Measurements from ENCODE around the gene CXCL17.
A peak's percentile ranks its signal among the peaks of the same experiment; 100 is the strongest.

Gene CXCL17

GRCh38 chr19:42410371-42410770 is 32.4 kb downstream of the CXCL17 start:
- Histone ChIP-seq H3K27ac (ENCODE audit: low read depth, low read length, severe bottlenecking) (no peak overlapping the region), H3K9me3 (ENCODE audit: control insufficient read depth, low read length) (no peaks in the 10 kb centered on the region), H3K36me3 (ENCODE audit: control insufficient read depth, insufficient read depth, low read length) (peaks cover 3% of the 10 kb centered on the region), H3K4me1 (ENCODE audit: control insufficient read depth, insufficient read depth, low read length, poor library complexity, severe bottlenecking) (peaks cover 4% of the 10 kb centered on the region), H3K4me3 (ENCODE audit: extremely low read depth, insufficient read depth, low read length, poor library complexity, severe bottlenecking) (no peak overlapping the region)
- WGBS, 2 experiments (ENCODE audit: insufficient coverage in 2 of 2), result 93 to 94% methylated on average over 30 of the region's 30 CpGs

DNA sequence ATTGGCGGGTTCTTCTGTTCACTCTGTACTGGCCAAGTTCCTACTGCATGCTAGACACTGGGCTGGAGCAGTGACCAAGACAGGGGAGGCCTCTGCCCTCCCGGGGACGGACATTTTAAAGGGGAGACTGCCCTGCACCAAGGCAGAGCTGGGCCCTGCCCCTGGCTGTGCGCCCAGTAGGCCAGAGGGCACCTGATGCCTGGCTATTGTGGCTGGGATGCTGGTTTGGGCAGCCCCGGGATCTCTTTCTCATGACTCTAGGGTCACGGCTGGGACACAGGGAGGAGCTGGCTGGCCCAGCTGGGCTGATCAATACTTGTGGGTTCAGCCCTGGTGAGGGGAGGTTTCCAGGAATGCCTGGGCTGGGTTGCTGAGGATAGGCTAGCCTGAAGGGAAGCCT is 33.3 kb downstream of the CXCL17 start:
- H3K9me3 ChIP-seq (ENCODE audit: control insufficient read depth, low read length), result no peaks in the 10 kb centered on the region
- no peak overlapping the region for H3K4me3 ChIP-seq (ENCODE audit: extremely low read depth, insufficient read depth, low read length, poor library complexity, severe bottlenecking)
- H3K4me1 ChIP-seq (ENCODE audit: control insufficient read depth, insufficient read depth, low read length, poor library complexity, severe bottlenecking), result peaks cover 4% of the 10 kb centered on the region
- WGBS, 2 experiments (ENCODE audit: insufficient coverage in 2 of 2), result 89 to 96% methylated on average over 5 to 6 of the region's 6 CpGs
- H3K36me3 ChIP-seq (ENCODE audit: control insufficient read depth, insufficient read depth, low read length), result peaks cover 3% of the 10 kb centered on the region
- H3K27ac ChIP-seq (ENCODE audit: low read depth, low read length, severe bottlenecking), result no peak overlapping the region

- Histone ChIP-seq H3K4me1 (ENCODE audit: control insufficient read depth, insufficient read depth, low read length, poor library complexity, severe bottlenecking) (peaks cover 4% of the 10 kb centered on the region), H3K4me3 (ENCODE audit: extremely low read depth, insufficient read depth, low read length, poor library complexity, severe bottlenecking) (no peak overlapping the region), H3K9me3 (ENCODE audit: control insufficient read depth, low read length) (no peaks in the 10 kb centered on the region), H3K27ac (ENCODE audit: low read depth, low read length, severe bottlenecking) (no peak overlapping the region), H3K36me3 (ENCODE audit: control insufficient read depth, insufficient read depth, low read length) (peaks cover 7% of the 10 kb centered on the region)
- WGBS, 2 experiments (ENCODE audit: insufficient coverage in 2 of 2), result 92 to 98% methylated on average over 7 to 10 of the region's 10 CpGs
These were observed 35.0 kb downstream of the CXCL17 start for GRCh38 chr19:42407816-42408175.

GRCh38 chr19:42407085-42407815 is 35.5 kb downstream of the CXCL17 start:
- H3K4me1 ChIP-seq (ENCODE audit: control insufficient read depth, insufficient read depth, low read length, poor library complexity, severe bottlenecking), result peaks cover 4% of the 10 kb centered on the region
- peaks cover 7% of the 10 kb centered on the region for H3K36me3 ChIP-seq (ENCODE audit: control insufficient read depth, insufficient read depth, low read length)
- H3K9me3 ChIP-seq (ENCODE audit: control insufficient read depth, low read length), result no peaks in the 10 kb centered on the region
- H3K4me3 ChIP-seq (ENCODE audit: extremely low read depth, insufficient read depth, low read length, poor library complexity, severe bottlenecking), result no peak overlapping the region
- whole genome bisulfite sequencing, 2 experiments (ENCODE audit: insufficient coverage in 2 of 2), result 96 to 97% methylated on average over 17 to 29 of the region's 30 CpGs
- no peak overlapping the region for H3K27ac ChIP-seq (ENCODE audit: low read depth, low read length, severe bottlenecking)

DNA sequence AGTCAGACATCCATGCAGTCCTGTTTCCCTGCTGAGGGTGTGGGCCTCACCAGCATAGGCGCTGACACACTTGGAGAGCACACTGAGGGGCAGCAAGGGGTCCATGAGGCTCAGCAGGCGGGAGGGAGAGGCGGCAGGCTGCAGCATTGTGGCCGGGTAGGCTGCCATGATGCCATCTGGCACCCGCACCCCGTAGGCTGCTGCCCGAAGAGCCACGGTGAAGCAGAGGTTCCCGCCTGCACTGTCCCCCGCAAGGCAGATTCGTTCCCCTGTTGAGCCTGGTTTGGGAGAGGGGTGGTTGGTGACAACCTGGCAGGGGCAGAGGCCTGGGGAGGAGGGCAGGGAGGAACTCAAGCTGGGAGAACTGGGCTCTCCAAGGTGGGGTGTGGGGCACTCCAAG is 36.6 kb downstream of the CXCL17 start:
- peaks cover 5% of the 10 kb centered on the region for H3K36me3 ChIP-seq (ENCODE audit: control insufficient read depth, insufficient read depth, low read length)
- H3K9me3 ChIP-seq (ENCODE audit: control insufficient read depth, low read length), result no peaks in the 10 kb centered on the region
- no peak overlapping the region for H3K27ac ChIP-seq (ENCODE audit: low read depth, low read length, severe bottlenecking)
- WGBS, 2 experiments (ENCODE audit: insufficient coverage in 2 of 2), result 90 to 91% methylated on average over 11 of the region's 11 CpGs
- peaks cover 4% of the 10 kb centered on the region for H3K4me1 ChIP-seq (ENCODE audit: control insufficient read depth, insufficient read depth, low read length, poor library complexity, severe bottlenecking)
- H3K4me3 ChIP-seq (ENCODE audit: extremely low read depth, insufficient read depth, low read length, poor library complexity, severe bottlenecking), result no peak overlapping the region

DNA sequence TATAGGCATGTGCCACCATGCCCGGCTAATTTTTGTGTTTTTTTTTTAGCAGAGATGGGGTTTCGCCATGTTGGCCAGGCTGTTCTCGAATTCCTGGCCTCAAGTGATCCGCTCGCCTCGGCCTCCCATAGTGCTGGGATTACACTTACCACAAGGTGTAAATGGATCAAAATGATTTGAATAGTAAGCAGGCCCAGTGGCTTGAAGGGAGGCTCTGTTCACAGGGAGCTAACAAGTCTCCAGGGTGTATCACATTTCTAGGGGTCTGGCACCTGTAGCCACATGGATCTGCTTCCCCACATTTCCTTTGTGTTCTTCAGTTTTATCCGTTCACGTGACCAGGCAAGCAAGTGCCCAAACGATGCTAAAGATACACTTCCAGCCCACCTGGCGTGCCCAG is 39.2 kb downstream of the CXCL17 start:
- no peak overlapping the region for H3K4me3 ChIP-seq (ENCODE audit: extremely low read depth, insufficient read depth, low read length, poor library complexity, severe bottlenecking)
- peaks cover 4% of the 10 kb centered on the region for H3K4me1 ChIP-seq (ENCODE audit: control insufficient read depth, insufficient read depth, low read length, poor library complexity, severe bottlenecking)
- 92 to 94% methylated on average over 9 to 10 of the region's 10 CpGs for WGBS, 2 experiments (ENCODE audit: insufficient coverage in 2 of 2)
- no peak overlapping the region for H3K27ac ChIP-seq (ENCODE audit: low read depth, low read length, severe bottlenecking)
- H3K9me3 ChIP-seq (ENCODE audit: control insufficient read depth, low read length), result no peaks in the 10 kb centered on the region
- H3K36me3 ChIP-seq (ENCODE audit: control insufficient read depth, insufficient read depth, low read length), result peaks cover 4% of the 10 kb centered on the region

GRCh38 chr19:42402376-42403116 is 40.2 kb downstream of the CXCL17 start:
- H3K4me1 ChIP-seq (ENCODE audit: control insufficient read depth, insufficient read depth, low read length, poor library complexity, severe bottlenecking), result peaks cover 8% of the 10 kb centered on the region
- H3K9me3 ChIP-seq (ENCODE audit: control insufficient read depth, low read length), result no peaks in the 10 kb centered on the region
- 41 to 48% methylated on average over 17 to 19 of the region's 34 CpGs for WGBS, 2 experiments (ENCODE audit: insufficient coverage in 2 of 2)
- H3K27ac ChIP-seq (ENCODE audit: low read depth, low read length, severe bottlenecking), result no peak overlapping the region
- H3K36me3 ChIP-seq (ENCODE audit: control insufficient read depth, insufficient read depth, low read length), result peaks cover 4% of the 10 kb centered on the region
- H3K4me3 ChIP-seq (ENCODE audit: extremely low read depth, insufficient read depth, low read length, poor library complexity, severe bottlenecking), result peak overlapping the region; percentile 51

DNA sequence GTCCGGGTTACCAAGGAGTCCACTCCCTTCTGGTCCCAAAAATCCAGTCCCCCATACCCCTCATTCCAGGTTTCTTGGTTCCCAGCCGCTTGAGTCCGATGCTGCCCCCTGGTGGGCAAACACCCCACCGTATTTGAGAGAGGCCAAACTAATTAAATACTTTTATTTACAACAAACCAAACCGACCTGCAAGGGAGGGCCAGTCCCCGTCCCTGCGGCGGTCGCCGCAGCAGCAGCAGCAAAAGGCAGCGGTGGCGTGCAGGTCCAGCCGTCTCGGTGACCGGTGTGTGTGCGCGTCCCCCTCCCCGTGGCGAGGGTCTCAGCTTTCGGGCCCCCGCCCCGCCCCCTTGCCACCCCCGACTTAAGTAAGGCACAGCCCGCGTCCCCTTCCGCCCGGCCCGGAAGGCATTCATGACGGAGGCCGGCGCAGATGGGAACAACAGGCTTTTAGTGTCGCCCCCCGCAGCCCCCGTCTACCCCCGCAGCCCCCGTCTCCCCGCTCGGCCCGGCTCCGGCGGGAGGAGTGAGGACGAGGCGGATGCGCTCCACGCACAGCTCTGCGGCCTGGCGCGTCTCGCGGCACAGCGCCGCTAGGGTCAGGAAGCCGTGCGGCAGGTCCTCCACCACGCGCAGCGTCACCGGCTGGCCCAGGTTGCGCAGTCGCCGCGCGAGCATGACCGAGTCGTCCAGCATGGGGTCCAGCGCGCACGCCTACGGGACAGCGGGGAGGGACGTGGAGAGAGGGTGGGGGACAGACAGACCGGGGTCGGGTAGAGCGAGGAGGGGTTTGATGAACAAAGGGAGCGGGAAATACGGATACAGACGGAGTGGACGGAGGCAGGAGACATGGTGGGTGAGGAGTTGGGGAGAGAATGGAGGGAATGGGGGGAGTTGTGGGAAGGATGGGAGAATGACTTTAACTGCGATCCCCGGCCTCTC is 41.1 kb downstream of the CXCL17 start:
- H3K4me3 ChIP-seq (ENCODE audit: extremely low read depth, insufficient read depth, low read length, poor library complexity, severe bottlenecking), result peak overlapping the region; percentile 51
- H3K36me3 ChIP-seq (ENCODE audit: control insufficient read depth, insufficient read depth, low read length), result peaks cover 4% of the 10 kb centered on the region
- H3K9me3 ChIP-seq (ENCODE audit: control insufficient read depth, low read length), result no peaks in the 10 kb centered on the region
- peaks cover 9% of the 10 kb centered on the region for H3K4me1 ChIP-seq (ENCODE audit: control insufficient read depth, insufficient read depth, low read length, poor library complexity, severe bottlenecking)
- 0 to 1% methylated on average over 44 to 50 of the region's 80 CpGs for WGBS, 2 experiments (ENCODE audit: insufficient coverage in 2 of 2)
- peak overlapping the region; percentile 57 for H3K27ac ChIP-seq (ENCODE audit: low read depth, low read length, severe bottlenecking)

- peaks cover 4% of the 10 kb centered on the region for H3K36me3 ChIP-seq (ENCODE audit: control insufficient read depth, insufficient read depth, low read length)
- H3K4me1 ChIP-seq (ENCODE audit: control insufficient read depth, insufficient read depth, low read length, poor library complexity, severe bottlenecking), result peaks cover 12% of the 10 kb centered on the region
- no peak overlapping the region for H3K4me3 ChIP-seq (ENCODE audit: extremely low read depth, insufficient read depth, low read length, poor library complexity, severe bottlenecking)
- no peak overlapping the region for H3K27ac ChIP-seq (ENCODE audit: low read depth, low read length, severe bottlenecking)
- no peaks in the 10 kb centered on the region for H3K9me3 ChIP-seq (ENCODE audit: control insufficient read depth, low read length)
- 83 to 100% methylated on average over 1 of the region's 1 CpG for WGBS, 2 experiments (ENCODE audit: insufficient coverage in 2 of 2)
These were observed 42.3 kb downstream of the CXCL17 start for GRCh38 chr19:42400404-42400803.

- H3K27ac ChIP-seq (ENCODE audit: low read depth, low read length, severe bottlenecking), result peak overlapping the region; percentile 43
- H3K9me3 ChIP-seq (ENCODE audit: control insufficient read depth, low read length), result no peaks in the 10 kb centered on the region
- 24 to 33% methylated on average over 19 to 24 of the region's 25 CpGs for WGBS, 2 experiments (ENCODE audit: insufficient coverage in 2 of 2)
- H3K36me3 ChIP-seq (ENCODE audit: control insufficient read depth, insufficient read depth, low read length), result no peaks in the 10 kb centered on the region
- peaks cover 12% of the 10 kb centered on the region for H3K4me1 ChIP-seq (ENCODE audit: control insufficient read depth, insufficient read depth, low read length, poor library complexity, severe bottlenecking)
- H3K4me3 ChIP-seq (ENCODE audit: extremely low read depth, insufficient read depth, low read length, poor library complexity, severe bottlenecking), result peak overlapping the region; percentile 61
These were observed 45.2 kb downstream of the CXCL17 start for GRCh38 chr19:42397263-42398166.

All from mesodermal cell (in vitro differentiated cells).